ENCODE results near the gene MPST. TPM values are rescaled to one million over a fixed set of nuclear protein-coding genes. Genes with fewer than 3 reads are reported as not detected.

Gene MPST
- polyA plus RNA-seq, result 10 to 100 TPM; 56.0 to 97.5 (median 59.7) TPM

DNA sequence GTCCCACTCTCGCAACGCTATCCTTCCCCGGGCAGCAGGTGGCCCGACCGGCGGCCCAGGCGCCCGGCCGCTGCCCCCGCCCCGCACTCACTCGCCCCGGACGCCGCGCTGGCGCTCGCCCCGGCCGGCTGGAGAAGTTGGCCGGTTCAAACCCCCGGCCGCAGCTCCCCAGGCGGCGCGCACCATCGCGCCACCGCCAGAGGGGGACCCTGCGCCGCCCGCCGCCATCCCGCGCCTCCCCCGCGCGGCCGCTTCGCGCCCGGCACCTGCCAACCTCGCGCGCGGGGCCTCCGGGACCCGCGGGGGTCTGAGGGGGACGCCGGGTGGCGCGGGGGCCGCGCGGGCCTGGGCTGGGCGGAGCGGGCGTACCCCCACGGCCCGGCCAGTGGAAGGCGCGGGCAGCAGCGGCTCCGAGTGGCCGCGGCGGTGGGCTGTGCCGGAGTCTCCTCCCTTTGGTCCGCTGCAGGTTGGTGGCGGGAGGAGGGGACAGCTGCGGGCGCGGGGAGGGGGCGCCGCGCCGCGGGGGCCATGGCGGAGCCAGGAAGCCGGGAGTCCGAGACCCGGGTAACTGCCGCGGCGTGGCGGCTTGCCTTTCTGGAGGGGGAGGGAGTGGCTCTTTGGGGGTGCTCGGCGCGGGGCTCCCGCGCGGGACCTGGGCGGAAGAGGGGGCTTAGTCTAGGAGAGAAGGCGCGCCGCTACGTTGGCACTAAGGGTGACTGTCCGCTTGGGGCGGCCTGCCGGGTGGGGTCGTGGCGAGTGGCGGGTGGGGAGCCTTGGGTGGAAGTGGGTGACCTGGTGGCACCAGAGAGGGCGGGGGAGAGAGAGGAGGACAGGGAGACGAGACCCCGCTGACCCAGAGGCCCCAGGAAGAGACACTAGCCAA, at the start of gene MPST, which contains the start of gene TST:
TSS of gene MPST (plus strand) at position 434 of the 883 bp plus-strand sequence. CDS start at position 529, 95 bp downstream.
TSS of gene TST (minus strand) at position 139 of the 883 bp plus-strand sequence. CDS start 715 bp downstream, outside the sequence.
- Mint-ChIP-seq H3K27me3 (ENCODE audit: low read depth in 3 of 3) (no peaks in the 10 kb centered on the region), H3K36me3 (no peaks in the 10 kb centered on the region), H3K9me3 (no peaks in the 10 kb centered on the region), H3K27ac (peak within 1 kb of the TSS; percentile 70 to 93 (median 84)), H3K4me3 (peak within 1 kb of the TSS; percentile 91 to 97 (median 92)), H3K4me1 (peaks cover 23 to 27% of the 10 kb centered on the region in 2 donors)
- DNase-seq, result peak; percentile 65 to 69 (median 69)

DNA sequence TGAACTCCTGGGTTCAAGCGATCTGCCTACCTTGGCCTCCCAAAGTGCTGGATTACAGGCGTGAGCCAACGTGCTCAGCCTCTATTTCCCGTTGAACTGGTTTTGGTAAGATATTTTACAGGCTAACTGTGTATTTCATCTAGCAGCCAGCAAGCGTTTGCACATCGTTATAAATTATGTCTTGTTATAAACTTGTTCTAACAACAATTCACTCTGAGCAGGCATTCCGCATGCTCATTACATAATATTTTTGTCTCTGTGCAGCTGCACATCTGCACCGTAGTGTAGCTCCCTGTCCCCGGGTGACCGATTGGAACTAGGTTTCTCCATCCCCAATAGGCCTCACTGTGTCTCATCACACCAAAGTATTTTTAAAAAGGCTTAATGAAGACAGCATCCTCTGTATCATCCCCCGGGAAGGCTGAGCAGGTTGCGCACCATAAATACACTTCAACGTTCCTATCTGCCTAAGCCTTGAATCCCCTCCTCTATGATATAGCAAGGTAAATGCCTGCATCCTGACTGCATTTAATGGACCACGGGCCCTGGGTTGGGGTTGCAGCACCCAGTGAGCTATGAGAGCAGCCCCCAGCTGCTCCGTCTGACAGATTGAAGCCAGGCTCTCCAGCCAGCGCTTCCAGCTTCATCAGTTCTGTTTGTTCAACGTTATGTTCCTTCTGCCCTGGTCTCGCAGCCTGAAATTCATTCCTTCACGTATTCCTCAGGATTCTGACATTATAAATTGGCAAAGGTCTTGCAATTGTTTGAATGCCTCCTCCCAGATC, 48.0 kb upstream of the MPST start:
- H3K36me3 Mint-ChIP-seq, result no peaks in the 10 kb centered on the region
- no peak overlapping the region for H3K27ac Mint-ChIP-seq
- peaks cover under 1 to 6% (median 4%) of the 10 kb centered on the region in 3 donors for H3K27me3 Mint-ChIP-seq (ENCODE audit: low read depth in 3 of 3)
- no peak for DNase-seq
- H3K9me3 Mint-ChIP-seq, result no peaks in the 10 kb centered on the region
- H3K4me3 Mint-ChIP-seq, result no peak overlapping the region
- no peaks in the 10 kb centered on the region for H3K4me1 Mint-ChIP-seq

DNA sequence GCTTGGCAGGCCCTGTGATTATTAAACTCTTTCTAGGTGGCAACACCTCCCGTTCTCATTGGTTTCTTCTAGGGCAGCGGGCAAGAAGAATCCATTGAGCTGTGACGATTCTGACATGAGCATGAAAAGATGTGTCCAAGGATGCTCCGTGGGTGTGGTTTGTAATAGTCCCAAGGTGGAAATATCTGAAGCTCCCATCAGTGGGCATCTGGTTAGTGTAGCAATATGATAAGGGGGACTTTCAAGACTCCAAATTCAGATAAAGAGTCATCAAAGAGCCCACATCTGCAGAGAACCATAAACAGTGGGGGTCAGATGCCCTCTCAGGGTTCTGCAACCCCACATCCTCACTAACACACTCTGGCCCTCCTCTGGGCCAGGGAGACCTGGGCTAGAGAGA, 42.9 kb upstream of the MPST start:
- Mint-ChIP-seq H3K4me3 (peak overlapping the region in 4 of 5 donors; percentile 29 to 99 (median 96)), H3K36me3 (no peaks in the 10 kb centered on the region), H3K27me3 (ENCODE audit: low read depth in 3 of 3) (peaks cover 2 to 11% (median 8%) of the 10 kb centered on the region in 3 donors), H3K9me3 (no peaks in the 10 kb centered on the region), H3K27ac (peak overlapping the region in 4 of 6 donors; percentile 66 to 93 (median 70)), H3K4me1 (peaks cover 13% of the 10 kb centered on the region in 2 donors)
- DNase-seq, result no peak

DNA sequence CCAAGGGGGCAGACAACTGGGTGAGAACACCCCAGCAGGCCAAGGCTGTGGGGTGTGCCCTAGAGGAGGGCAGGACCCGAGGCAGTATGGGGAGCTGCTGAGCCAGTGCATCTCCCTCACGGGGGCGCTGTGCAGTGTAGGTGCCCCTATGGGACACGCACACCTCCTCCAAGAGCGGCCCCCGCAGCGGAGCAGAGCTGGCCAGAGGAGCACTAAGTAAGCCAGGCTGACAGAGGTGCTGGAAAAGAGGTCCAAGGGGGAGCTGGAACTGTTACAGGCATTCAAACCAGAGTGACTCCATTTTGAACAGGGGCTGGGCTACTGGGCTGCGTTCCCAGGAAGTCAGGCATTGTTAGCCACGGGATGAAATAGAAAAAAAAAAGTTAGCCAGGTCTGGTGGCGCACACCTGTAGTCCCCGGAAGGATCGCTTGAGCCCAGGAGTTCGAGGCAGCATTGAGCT, 42.1 kb upstream of the MPST start:
- peak overlapping the region; percentile 93 to 99 (median 96) for H3K27ac Mint-ChIP-seq
- H3K27me3 Mint-ChIP-seq (ENCODE audit: low read depth in 3 of 3), result peaks cover 3 to 14% (median 8%) of the 10 kb centered on the region in 3 donors
- no peaks in the 10 kb centered on the region for H3K9me3 Mint-ChIP-seq
- H3K4me1 Mint-ChIP-seq, result peaks cover 13% of the 10 kb centered on the region in 2 donors
- H3K4me3 Mint-ChIP-seq, result peak overlapping the region; percentile 95 to 99 (median 97)
- DNase-seq, result peak; percentile 64 to 73 (median 71)
- no peaks in the 10 kb centered on the region for H3K36me3 Mint-ChIP-seq

DNA sequence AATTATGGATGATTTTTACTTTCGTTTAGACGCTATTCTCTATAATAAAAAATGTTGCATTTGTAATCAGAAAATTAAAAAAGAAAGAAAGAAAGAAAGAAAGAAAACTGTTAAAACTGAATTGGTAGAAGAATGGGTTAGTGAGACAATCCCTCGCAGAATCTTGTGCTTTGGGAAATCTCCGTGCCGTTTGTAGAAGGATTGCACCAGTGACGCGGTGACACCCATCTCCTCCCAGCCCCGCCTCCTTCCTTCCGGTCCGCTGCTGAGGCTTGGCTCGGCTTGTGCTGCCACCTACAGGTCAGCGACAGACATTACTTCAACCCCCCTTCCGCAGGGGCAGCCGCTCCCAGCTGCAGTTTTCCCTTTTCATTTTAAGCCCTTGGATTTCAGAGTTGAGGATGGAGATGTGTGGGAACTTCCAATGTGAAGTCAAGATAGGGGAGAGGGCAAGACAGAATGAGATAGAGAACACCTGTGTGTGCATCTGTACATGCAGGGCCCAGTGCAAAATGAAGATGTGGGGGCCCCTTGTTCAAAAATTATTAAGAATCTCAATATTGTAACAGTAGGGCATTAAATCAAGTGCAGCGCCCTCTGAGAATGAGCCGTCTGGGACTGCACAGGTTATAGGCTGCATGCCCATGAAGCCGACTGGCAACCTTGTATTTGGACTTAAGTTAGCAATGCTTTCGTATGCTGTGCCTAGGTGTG, 41.4 kb upstream of the MPST start:
- H3K36me3 Mint-ChIP-seq, result no peaks in the 10 kb centered on the region
- peaks cover 13% of the 10 kb centered on the region in 2 donors for H3K4me1 Mint-ChIP-seq
- peak overlapping the region; percentile 95 to 99 (median 97) for H3K4me3 Mint-ChIP-seq
- H3K27me3 Mint-ChIP-seq (ENCODE audit: low read depth in 3 of 3), result peaks cover 3 to 14% (median 8%) of the 10 kb centered on the region in 3 donors
- peak overlapping the region; percentile 93 to 99 (median 96) for H3K27ac Mint-ChIP-seq
- no peaks in the 10 kb centered on the region for H3K9me3 Mint-ChIP-seq
- peak; percentile 86 to 89 (median 87) for DNase-seq

DNA sequence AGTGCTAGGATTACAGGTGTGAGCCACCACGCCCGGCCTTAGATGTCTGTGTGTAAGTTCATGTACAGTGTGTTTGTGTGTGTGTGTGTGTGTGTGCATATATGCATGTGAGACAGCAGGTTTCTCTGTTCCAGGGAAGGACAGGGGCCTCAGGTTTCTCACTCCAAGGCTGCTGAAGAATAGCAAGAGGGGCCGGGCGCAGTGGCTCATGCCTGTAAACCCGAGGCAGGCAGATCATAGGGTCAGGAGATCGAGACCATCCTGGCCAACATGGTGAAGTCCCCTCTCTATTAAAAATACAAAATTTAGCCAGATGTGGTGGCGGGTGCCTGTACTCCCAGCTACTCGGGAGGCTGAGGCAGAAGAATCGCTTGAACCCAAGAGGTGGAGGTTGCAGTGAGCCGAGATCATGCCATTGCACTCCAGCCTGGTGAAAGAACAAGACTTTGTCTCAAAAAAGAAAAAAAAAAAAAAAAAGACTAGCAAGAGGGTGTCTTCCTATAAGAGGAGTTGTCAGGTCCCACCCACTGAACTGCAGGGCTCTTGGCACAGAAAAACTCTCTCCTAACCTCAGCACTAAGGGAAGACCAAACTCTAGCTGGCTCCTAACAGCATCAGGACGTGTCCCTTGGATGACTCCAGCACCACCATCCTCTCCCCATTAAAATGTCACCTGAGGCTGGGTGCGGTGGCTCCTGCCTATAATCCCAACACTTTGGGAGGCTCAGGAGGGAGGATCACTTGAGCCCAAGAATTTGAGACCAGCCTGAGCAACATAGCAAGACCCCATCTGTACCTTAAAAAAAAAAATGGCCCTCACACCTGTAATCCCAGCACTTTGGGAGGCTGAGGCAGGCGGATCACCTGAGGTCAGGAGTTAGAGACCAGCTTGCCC, 40.3 kb upstream of the MPST start:
- H3K27ac Mint-ChIP-seq, result no peak overlapping the region
- H3K4me3 Mint-ChIP-seq, result no peak overlapping the region
- DNase-seq, result no peak
- peaks cover 3 to 14% (median 12%) of the 10 kb centered on the region in 3 donors for H3K27me3 Mint-ChIP-seq (ENCODE audit: low read depth in 3 of 3)
- peaks cover 13% of the 10 kb centered on the region in 2 donors for H3K4me1 Mint-ChIP-seq
- H3K9me3 Mint-ChIP-seq, result no peaks in the 10 kb centered on the region
- H3K36me3 Mint-ChIP-seq, result no peaks in the 10 kb centered on the region

DNA sequence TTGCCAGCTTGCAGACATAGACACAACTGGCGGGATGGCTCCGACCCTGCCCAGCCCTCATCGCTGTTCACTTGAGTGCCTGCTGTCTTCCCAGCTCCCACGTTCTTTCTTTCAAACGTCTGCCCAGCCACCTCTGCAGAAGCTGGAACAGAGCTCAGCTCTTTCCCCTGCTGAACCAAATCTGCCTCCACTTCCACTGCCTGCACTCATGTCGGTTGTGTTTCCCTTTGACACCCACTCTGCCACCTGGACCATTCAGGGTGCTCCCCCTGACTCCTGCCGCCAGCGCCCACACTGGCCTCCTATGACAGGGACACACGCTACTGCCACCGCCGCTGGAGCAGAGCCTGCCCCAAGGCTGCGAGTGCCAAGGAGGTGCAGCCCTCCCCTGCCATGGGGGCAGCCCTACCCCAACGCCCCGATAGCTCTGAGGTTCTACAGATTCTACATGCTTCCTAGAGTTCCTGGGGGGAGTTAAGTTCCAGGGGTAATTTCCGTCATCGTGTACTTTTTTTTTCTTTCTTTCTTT, 38.2 kb upstream of the MPST start:
- Mint-ChIP-seq H3K9me3 (peaks cover 8 to 15% (median 12%) of the 10 kb centered on the region in 6 donors), H3K36me3 (peaks cover 0 to 5% (median 0%) of the 10 kb centered on the region in 3 donors), H3K27ac (no peak overlapping the region), H3K27me3 (ENCODE audit: low read depth in 3 of 3) (peaks cover 3 to 16% (median 15%) of the 10 kb centered on the region in 3 donors), H3K4me3 (no peak overlapping the region), H3K4me1 (peaks cover 13% of the 10 kb centered on the region in 2 donors)
- DNase-seq, result no peak

DNA sequence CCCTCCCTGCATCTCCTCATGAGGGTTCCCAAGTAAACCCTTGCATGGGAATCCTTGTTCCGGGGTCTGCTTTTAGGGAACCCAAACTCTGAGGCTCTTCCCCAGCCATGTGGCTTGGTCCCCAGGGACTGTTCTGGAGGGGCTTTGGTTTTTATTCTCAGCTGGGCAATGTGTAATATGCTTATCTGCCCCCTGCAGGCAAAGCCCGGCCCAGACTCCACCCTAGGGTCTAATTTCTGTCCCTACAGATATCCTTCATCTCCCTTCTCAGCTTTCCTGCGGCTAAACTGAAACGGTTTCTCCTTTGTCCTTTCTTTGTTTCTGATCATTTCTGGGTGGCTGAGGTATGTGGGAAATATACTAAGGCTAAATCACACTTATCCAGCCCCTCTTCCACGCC, 37.4 kb upstream of the MPST start:
- no peak for DNase-seq
- peaks cover 1 to 16% (median 15%) of the 10 kb centered on the region in 3 donors for H3K27me3 Mint-ChIP-seq (ENCODE audit: low read depth in 3 of 3)
- no peak overlapping the region for H3K4me3 Mint-ChIP-seq
- H3K9me3 Mint-ChIP-seq, result peaks cover 8 to 18% (median 15%) of the 10 kb centered on the region in 6 donors
- peaks cover 11 to 13% of the 10 kb centered on the region in 2 donors for H3K4me1 Mint-ChIP-seq
- H3K36me3 Mint-ChIP-seq, result peaks cover 0 to 6% (median 0%) of the 10 kb centered on the region in 3 donors
- H3K27ac Mint-ChIP-seq, result no peak overlapping the region

DNA sequence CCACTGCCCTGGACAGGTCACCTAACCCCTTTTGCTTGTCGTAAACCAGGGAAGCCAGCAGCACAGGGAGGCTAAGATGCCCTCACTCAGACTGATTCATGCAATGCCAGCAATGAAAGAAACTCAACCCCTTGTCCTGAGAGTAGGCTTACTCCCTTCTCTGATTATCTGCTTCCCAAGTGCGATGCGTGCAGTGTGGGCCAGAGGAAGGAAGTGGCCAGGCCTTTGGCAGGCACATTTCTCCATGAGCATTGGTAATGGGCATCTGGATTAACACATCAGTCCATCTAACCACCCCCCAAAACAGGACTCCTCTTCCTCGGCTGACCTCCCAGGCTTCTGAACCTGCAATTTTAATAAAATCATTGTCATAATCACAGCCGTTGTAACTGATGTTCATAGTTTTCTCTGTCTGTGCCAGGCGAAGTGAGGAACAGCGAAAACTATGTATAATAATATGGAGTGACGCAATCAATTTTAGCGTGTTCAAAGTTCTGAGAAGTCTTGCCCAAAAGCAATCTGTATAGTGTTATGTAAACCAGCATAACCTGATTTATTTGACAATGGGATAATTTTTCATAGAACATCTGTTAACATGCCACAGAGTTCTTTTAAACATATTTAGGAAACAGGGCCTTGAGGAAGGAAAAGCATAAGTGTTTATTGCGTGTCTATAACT, 34.2 kb upstream of the MPST start:
- no peak overlapping the region for H3K4me3 Mint-ChIP-seq
- H3K27ac Mint-ChIP-seq, result no peak overlapping the region
- peaks cover 8 to 18% (median 15%) of the 10 kb centered on the region in 6 donors for H3K9me3 Mint-ChIP-seq
- peaks cover 1 to 19% (median 12%) of the 10 kb centered on the region in 3 donors for H3K27me3 Mint-ChIP-seq (ENCODE audit: low read depth in 3 of 3)
- no peaks in the 10 kb centered on the region for H3K4me1 Mint-ChIP-seq
- H3K36me3 Mint-ChIP-seq, result peaks cover 0 to 6% (median 0%) of the 10 kb centered on the region in 3 donors
- DNase-seq, result no peak

DNA sequence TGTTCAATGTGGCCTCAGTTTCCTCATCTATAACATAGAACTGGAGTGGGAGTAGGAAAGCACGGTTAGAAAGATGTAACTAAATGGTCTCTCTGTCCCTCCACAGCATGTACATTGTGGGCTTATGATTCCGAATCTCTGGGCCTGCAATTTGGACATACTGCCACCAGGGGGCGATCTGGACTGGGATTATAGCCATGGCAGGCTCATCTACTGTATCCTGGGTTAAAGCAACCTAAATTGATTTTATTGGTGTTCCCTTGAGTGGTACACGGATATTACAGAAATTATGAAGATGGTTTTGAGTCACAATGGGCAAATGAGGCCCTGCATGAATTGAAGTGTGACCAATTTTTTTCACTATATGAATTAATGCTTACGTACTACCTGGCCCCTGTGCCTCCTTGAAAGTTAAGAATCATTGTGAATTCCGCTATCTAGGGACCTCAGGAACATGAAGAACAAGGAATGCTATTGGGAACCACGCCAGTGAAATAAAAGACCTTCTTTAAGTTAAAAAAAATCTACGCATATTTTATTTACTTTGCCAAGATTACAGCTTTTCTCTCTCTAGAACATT, 33.2 kb upstream of the MPST start:
- H3K4me3 Mint-ChIP-seq, result no peak overlapping the region
- H3K36me3 Mint-ChIP-seq, result peaks cover 0 to 6% (median 0%) of the 10 kb centered on the region in 3 donors
- DNase-seq, result peak in 2 of 3 donors; percentile 8 to 14
- peaks cover 8 to 18% (median 15%) of the 10 kb centered on the region in 6 donors for H3K9me3 Mint-ChIP-seq
- peaks cover 1 to 19% (median 12%) of the 10 kb centered on the region in 3 donors for H3K27me3 Mint-ChIP-seq (ENCODE audit: low read depth in 3 of 3)
- H3K27ac Mint-ChIP-seq, result no peak overlapping the region
- no peaks in the 10 kb centered on the region for H3K4me1 Mint-ChIP-seq

DNA sequence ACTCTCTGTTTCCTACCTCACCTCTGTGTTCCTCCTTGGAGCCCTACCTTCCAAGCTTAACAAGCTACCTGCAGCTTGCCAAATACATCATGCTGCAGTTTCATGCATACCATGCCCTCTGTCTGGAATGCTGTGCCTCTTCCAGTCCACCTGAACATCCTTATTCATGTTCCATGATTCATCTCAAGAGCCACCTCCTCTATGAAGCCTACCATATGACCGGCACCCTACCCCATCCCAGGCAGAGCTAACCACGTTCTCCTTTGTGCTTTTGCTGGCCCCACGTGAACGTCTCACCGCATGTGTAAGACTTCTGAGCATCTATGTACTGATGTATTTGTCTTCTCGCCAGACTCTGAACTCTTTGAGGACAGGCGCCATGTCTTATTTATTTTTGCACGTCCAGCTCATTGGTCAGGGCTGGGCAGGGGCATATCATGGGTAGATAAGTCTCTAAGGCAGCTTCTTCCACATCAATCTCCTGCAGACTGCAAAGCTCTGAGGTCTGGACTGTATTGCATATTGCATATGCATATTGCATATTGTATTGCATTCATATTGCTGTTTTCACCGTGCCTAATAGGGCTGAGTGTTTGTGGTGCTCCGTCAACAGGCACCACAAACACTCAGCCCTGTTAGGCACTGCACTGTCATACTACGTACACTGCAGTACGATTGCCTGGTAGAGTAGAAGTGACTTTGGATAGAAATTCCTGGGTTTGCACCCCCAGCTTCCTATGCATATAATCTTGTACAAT, 31.3 kb upstream of the MPST start:
- Mint-ChIP-seq H3K36me3 (peaks cover 0 to 6% (median 0%) of the 10 kb centered on the region in 3 donors), H3K9me3 (peaks cover 8 to 18% (median 15%) of the 10 kb centered on the region in 6 donors), H3K4me1 (no peaks in the 10 kb centered on the region), H3K27ac (no peak overlapping the region), H3K27me3 (ENCODE audit: low read depth in 3 of 3) (peaks cover 4 to 16% (median 14%) of the 10 kb centered on the region in 3 donors), H3K4me3 (no peak overlapping the region)
- no peak for DNase-seq
